ENCODE measurements around the gene ACTL6B.
"Not testable (repeated sequence)": the region's sequence is repeated elsewhere in the genome, so short reads cannot be mapped to it uniquely, and the experiment has no call there.

ACTL6B gene

GRCh38 chr7:100655908-100656674 is at the start of gene ACTL6B:
Gene ACTL6B (minus strand): TSS chr7:100656448. CDS start chr7:100656354, 94 bp downstream.
- peak; percentile 100 for DNase-seq (ENCODE audit: low spot score)

- peak; percentile 93 for DNase-seq (ENCODE audit: low spot score)
These were observed 49.1 kb upstream of the ACTL6B start for GRCh38 chr7:100705320-100705752.

- not testable (repeated sequence) for DNase-seq (ENCODE audit: low spot score)
These were observed 44.8 kb upstream of the ACTL6B start for GRCh38 chr7:100701089-100701488.

- DNase-seq (ENCODE audit: low spot score): no peak
These were observed 42.8 kb upstream of the ACTL6B start for GRCh38 chr7:100699018-100699417.

- no peak for DNase-seq (ENCODE audit: low spot score)
These were observed 39.9 kb upstream of the ACTL6B start for GRCh38 chr7:100696123-100696521.

GRCh38 chr7:100694098-100694745 is 38.0 kb upstream of the ACTL6B start, which contains the start of gene GIGYF1:
Gene GIGYF1 (minus strand): TSS chr7:100694250. CDS start chr7:100688238, 6,012 bp downstream.
- DNase-seq (ENCODE audit: low spot score): peak; percentile 91

GRCh38 chr7:100693312-100694097 is 37.3 kb upstream of the ACTL6B start:
- DNase-seq (ENCODE audit: low spot score): peak; percentile 66

- DNase-seq (ENCODE audit: low spot score): no peak
These were observed 36.3 kb upstream of the ACTL6B start for GRCh38 chr7:100692578-100692961.

GRCh38 chr7:100691676-100692577 is 35.7 kb upstream of the ACTL6B start:
- peak; percentile 91 for DNase-seq (ENCODE audit: low spot score)

- DNase-seq (ENCODE audit: low spot score): peak; percentile 22
These were observed 33.2 kb upstream of the ACTL6B start for GRCh38 chr7:100689230-100690135.

GRCh38 chr7:100688326-100688860 is 32.1 kb upstream of the ACTL6B start:
- DNase-seq (ENCODE audit: low spot score): no peak

GRCh38 chr7:100687751-100688300 is 31.6 kb upstream of the ACTL6B start:
- no peak for DNase-seq (ENCODE audit: low spot score)

GRCh38 chr7:100687261-100687660 is 31.0 kb upstream of the ACTL6B start:
- no peak for DNase-seq (ENCODE audit: low spot score)

- no peak for DNase-seq (ENCODE audit: low spot score)
These were observed 30.6 kb upstream of the ACTL6B start for GRCh38 chr7:100686822-100687211.

GRCh38 chr7:100686201-100686821 is 30.1 kb upstream of the ACTL6B start:
- peak; percentile 10 for DNase-seq (ENCODE audit: low spot score)

- DNase-seq (ENCODE audit: low spot score): no peak
These were observed 29.4 kb upstream of the ACTL6B start for GRCh38 chr7:100685631-100686145.

GRCh38 chr7:100685049-100685605 is 28.9 kb upstream of the ACTL6B start:
- DNase-seq (ENCODE audit: low spot score): peak; percentile 7

GRCh38 chr7:100684534-100685042 is 28.3 kb upstream of the ACTL6B start:
- peak; percentile 8 for DNase-seq (ENCODE audit: low spot score)

Measured in iPS-NIHi11 (cell line).